CD4-positive, alpha-beta T cell treated with Interleukin-21 for 1 hour (primary cell): Measurements from ENCODE around the gene GDPD3.
A peak's percentile ranks its signal among the peaks of the same experiment; 100 is the strongest.

Experiments used
- DNase-seq: peaks from one replicate; pipeline ENCODE4 v3.0.0-alpha.2; 2020

The GDPD3 gene

GRCh38 chr16:30094541-30095165, 18.7 kb downstream of the GDPD3 start:
- DNase-seq, result no peak

- peak; percentile 83 for DNase-seq
Measured at GRCh38 chr16:30092373-30093010, 20.8 kb downstream of the GDPD3 start.

- DNase-seq, result peak; percentile 93
Measured at GRCh38 chr16:30091474-30092372, 21.6 kb downstream of the GDPD3 start, which contains the start of gene TBX6. Gene TBX6, minus strand, starts transcription at chr16:30091924. Its CDS starts 731 bp downstream, at chr16:30091193.

GRCh38 chr16:30090610-30091331, 22.6 kb downstream of the GDPD3 start:
- no peak for DNase-seq

GRCh38 chr16:30088832-30089624, 24.3 kb downstream of the GDPD3 start:
- DNase-seq, result no peak

GRCh38 chr16:30088237-30088831, 25.0 kb downstream of the GDPD3 start:
- DNase-seq, result no peak

GRCh38 chr16:30087181-30087898, 26.0 kb downstream of the GDPD3 start:
- DNase-seq, result no peak

- no peak for DNase-seq
Measured at GRCh38 chr16:30086291-30087140, 26.8 kb downstream of the GDPD3 start.

- no peak for DNase-seq
Measured at GRCh38 chr16:30085820-30086219, 27.5 kb downstream of the GDPD3 start.

- DNase-seq, result no peak
Measured at GRCh38 chr16:30085247-30085646, 28.1 kb downstream of the GDPD3 start.

GRCh38 chr16:30084816-30085159, 28.5 kb downstream of the GDPD3 start:
- no peak for DNase-seq

GRCh38 chr16:30084096-30084815, 29.1 kb downstream of the GDPD3 start:
- no peak for DNase-seq

GRCh38 chr16:30083216-30084055, 29.9 kb downstream of the GDPD3 start:
- no peak for DNase-seq

GRCh38 chr16:30082545-30083090, 30.7 kb downstream of the GDPD3 start:
- no peak for DNase-seq

GRCh38 chr16:30079480-30079879, 33.9 kb downstream of the GDPD3 start:
- DNase-seq, result no peak

- DNase-seq, result no peak
Measured at GRCh38 chr16:30078744-30079143, 34.6 kb downstream of the GDPD3 start.

- DNase-seq, result no peak
Measured at GRCh38 chr16:30077656-30078055, 35.7 kb downstream of the GDPD3 start.

GRCh38 chr16:30076276-30076791, 37.0 kb downstream of the GDPD3 start:
- peak; percentile 22 for DNase-seq
